ENCODE data around the gene ADAM10. TPM values are rescaled to one million over a fixed set of nuclear protein-coding genes. Genes with fewer than 3 reads are reported as not detected.

The ADAM10 gene, protein sequence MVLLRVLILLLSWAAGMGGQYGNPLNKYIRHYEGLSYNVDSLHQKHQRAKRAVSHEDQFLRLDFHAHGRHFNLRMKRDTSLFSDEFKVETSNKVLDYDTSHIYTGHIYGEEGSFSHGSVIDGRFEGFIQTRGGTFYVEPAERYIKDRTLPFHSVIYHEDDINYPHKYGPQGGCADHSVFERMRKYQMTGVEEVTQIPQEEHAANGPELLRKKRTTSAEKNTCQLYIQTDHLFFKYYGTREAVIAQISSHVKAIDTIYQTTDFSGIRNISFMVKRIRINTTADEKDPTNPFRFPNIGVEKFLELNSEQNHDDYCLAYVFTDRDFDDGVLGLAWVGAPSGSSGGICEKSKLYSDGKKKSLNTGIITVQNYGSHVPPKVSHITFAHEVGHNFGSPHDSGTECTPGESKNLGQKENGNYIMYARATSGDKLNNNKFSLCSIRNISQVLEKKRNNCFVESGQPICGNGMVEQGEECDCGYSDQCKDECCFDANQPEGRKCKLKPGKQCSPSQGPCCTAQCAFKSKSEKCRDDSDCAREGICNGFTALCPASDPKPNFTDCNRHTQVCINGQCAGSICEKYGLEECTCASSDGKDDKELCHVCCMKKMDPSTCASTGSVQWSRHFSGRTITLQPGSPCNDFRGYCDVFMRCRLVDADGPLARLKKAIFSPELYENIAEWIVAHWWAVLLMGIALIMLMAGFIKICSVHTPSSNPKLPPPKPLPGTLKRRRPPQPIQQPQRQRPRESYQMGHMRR
- polyA plus RNA-seq (2013, experiment 1 of 2), result 280 TPM
- 294 TPM for polyA plus RNA-seq (2013, experiment 2 of 2)

GRCh38 chr15:58749532-58750337 lies at the start of gene ADAM10:
Gene ADAM10 (minus strand): TSS chr15:58749707. CDS start chr15:58749534, 173 bp downstream.
- Histone ChIP-seq H3K9me3 (ENCODE audit: control insufficient read depth, low read length) (no peaks in the 10 kb centered on the region), H3K36me3 (ENCODE audit: control insufficient read depth, insufficient read depth, low read length) (no peaks in the 10 kb centered on the region), H3K4me3 (ENCODE audit: extremely low read depth, insufficient read depth, low read length, poor library complexity, severe bottlenecking) (peak within 1 kb of the TSS; percentile 89), H3K27ac (ENCODE audit: low read depth, low read length, severe bottlenecking) (peak within 1 kb of the TSS; percentile 96), H3K4me1 (ENCODE audit: control insufficient read depth, insufficient read depth, low read length, poor library complexity, severe bottlenecking) (peaks cover 6% of the 10 kb centered on the region)
- WGBS, 2 experiments (ENCODE audit: insufficient coverage in 2 of 2), result 2 to 7% methylated on average over 12 to 44 of the region's 62 CpGs

- Histone ChIP-seq H3K4me3 (ENCODE audit: extremely low read depth, insufficient read depth, low read length, poor library complexity, severe bottlenecking) (no peak overlapping the region), H3K4me1 (ENCODE audit: control insufficient read depth, insufficient read depth, low read length, poor library complexity, severe bottlenecking) (no peaks in the 10 kb centered on the region), H3K9me3 (ENCODE audit: control insufficient read depth, low read length) (no peaks in the 10 kb centered on the region), H3K27ac (ENCODE audit: low read depth, low read length, severe bottlenecking) (no peak overlapping the region), H3K36me3 (ENCODE audit: control insufficient read depth, insufficient read depth, low read length) (peaks cover 2% of the 10 kb centered on the region)
- WGBS, 2 experiments (ENCODE audit: insufficient coverage in 2 of 2), result 97 to 100% methylated on average over 2 to 3 of the region's 3 CpGs
Measured at GRCh38 chr15:58797505-58797904, 48.0 kb upstream of the ADAM10 start.

DNA sequence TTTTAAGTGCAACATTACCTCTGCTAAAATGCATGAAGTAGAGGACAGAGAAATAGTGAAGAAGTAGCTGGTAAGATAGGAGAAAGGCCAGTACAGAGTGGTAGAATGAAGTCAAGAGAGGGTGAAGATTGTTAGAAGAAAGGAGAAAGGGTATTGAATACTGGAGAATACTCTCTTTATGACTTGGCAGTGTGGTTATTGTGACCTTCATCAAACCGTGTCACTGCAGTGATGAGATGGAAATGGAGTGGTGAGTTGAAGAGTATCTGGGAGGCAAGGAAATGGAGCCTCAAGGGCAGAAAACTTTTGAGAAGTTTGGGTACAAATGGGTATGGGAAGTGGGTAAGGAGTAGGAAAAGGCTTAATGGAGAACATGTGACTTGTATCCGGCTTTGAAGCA lies 46.3 kb upstream of the ADAM10 start:
- no peaks in the 10 kb centered on the region for H3K9me3 ChIP-seq (ENCODE audit: control insufficient read depth, low read length)
- no peak overlapping the region for H3K4me3 ChIP-seq (ENCODE audit: extremely low read depth, insufficient read depth, low read length, poor library complexity, severe bottlenecking)
- 94 to 97% methylated on average over 2 of the region's 2 CpGs for WGBS, 2 experiments (ENCODE audit: insufficient coverage in 2 of 2)
- peaks cover 6% of the 10 kb centered on the region for H3K36me3 ChIP-seq (ENCODE audit: control insufficient read depth, insufficient read depth, low read length)
- no peak overlapping the region for H3K27ac ChIP-seq (ENCODE audit: low read depth, low read length, severe bottlenecking)
- H3K4me1 ChIP-seq (ENCODE audit: control insufficient read depth, insufficient read depth, low read length, poor library complexity, severe bottlenecking), result no peaks in the 10 kb centered on the region

DNA sequence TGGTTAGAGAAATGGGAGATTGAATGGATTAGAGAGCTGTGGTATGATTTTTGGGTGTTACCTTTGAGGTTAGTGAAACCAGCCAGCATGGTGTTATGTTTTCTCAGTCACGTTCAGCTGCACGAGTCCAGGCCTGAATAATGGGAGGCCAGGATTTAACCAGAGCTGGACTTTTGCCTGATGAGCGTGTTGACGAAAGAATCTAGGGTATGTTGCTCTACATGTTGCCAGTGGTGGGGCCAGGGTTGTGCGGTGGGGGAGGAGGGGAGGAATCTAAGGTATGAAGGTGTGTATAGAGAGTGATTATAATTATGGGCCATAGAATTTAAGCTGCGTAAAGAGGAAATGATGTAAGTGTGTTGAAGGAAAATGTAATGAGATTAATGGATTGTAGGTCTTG lies 44.4 kb upstream of the ADAM10 start:
- Histone ChIP-seq H3K27ac (ENCODE audit: low read depth, low read length, severe bottlenecking) (no peak overlapping the region), H3K9me3 (ENCODE audit: control insufficient read depth, low read length) (no peaks in the 10 kb centered on the region), H3K4me1 (ENCODE audit: control insufficient read depth, insufficient read depth, low read length, poor library complexity, severe bottlenecking) (no peaks in the 10 kb centered on the region), H3K4me3 (ENCODE audit: extremely low read depth, insufficient read depth, low read length, poor library complexity, severe bottlenecking) (no peak overlapping the region), H3K36me3 (ENCODE audit: control insufficient read depth, insufficient read depth, low read length) (peaks cover 6% of the 10 kb centered on the region)
- 89% methylated on average over 6 of the region's 6 CpGs for WGBS, 2 experiments (ENCODE audit: insufficient coverage in 2 of 2)

DNA sequence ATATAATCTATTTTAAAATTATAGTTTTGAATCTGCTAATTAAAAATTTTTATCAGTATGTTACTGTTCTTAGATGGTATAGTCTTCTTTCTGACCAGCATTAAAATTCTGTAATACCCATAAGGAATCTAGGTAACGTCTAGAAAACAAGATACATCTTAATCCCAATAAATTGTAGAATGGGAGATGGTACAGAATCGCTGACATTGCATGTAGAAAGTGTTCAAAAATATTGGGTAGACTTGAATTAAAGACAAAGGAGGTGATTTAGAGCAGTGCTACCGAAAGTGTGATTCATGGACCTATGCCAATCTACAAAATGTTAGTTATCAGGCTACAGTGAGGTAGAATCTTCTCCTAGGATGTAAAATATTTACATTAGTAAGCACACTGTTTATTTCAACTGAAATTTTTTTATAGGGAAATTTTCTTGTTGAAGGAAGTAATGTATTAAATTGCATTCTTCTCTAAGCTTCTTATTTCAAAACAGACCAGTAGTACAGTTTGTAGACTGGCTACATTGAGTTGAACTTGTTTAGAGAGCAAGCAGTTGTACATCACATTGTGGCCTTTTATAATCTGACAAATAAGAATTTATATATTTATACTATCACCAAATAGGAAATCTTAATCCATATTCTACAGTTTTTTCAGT lies 38.7 kb upstream of the ADAM10 start:
- no peak overlapping the region for H3K27ac ChIP-seq (ENCODE audit: low read depth, low read length, severe bottlenecking)
- H3K4me1 ChIP-seq (ENCODE audit: control insufficient read depth, insufficient read depth, low read length, poor library complexity, severe bottlenecking), result no peaks in the 10 kb centered on the region
- H3K9me3 ChIP-seq (ENCODE audit: control insufficient read depth, low read length), result no peaks in the 10 kb centered on the region
- H3K36me3 ChIP-seq (ENCODE audit: control insufficient read depth, insufficient read depth, low read length), result peaks cover 6% of the 10 kb centered on the region
- 91 to 100% methylated on average over 1 of the region's 3 CpGs for WGBS, 2 experiments (ENCODE audit: insufficient coverage in 2 of 2)
- no peak overlapping the region for H3K4me3 ChIP-seq (ENCODE audit: extremely low read depth, insufficient read depth, low read length, poor library complexity, severe bottlenecking)

GRCh38 chr15:58785355-58785754 lies 35.8 kb upstream of the ADAM10 start:
- 88 to 93% methylated on average over 6 of the region's 6 CpGs for WGBS, 2 experiments (ENCODE audit: insufficient coverage in 2 of 2)
- no peaks in the 10 kb centered on the region for H3K36me3 ChIP-seq (ENCODE audit: control insufficient read depth, insufficient read depth, low read length)
- no peaks in the 10 kb centered on the region for H3K4me1 ChIP-seq (ENCODE audit: control insufficient read depth, insufficient read depth, low read length, poor library complexity, severe bottlenecking)
- no peak overlapping the region for H3K27ac ChIP-seq (ENCODE audit: low read depth, low read length, severe bottlenecking)
- H3K4me3 ChIP-seq (ENCODE audit: extremely low read depth, insufficient read depth, low read length, poor library complexity, severe bottlenecking), result no peak overlapping the region
- H3K9me3 ChIP-seq (ENCODE audit: control insufficient read depth, low read length), result no peaks in the 10 kb centered on the region

GRCh38 chr15:58779554-58779953 lies 30.0 kb upstream of the ADAM10 start:
- Histone ChIP-seq H3K4me3 (ENCODE audit: extremely low read depth, insufficient read depth, low read length, poor library complexity, severe bottlenecking) (no peak overlapping the region), H3K27ac (ENCODE audit: low read depth, low read length, severe bottlenecking) (no peak overlapping the region), H3K9me3 (ENCODE audit: control insufficient read depth, low read length) (no peaks in the 10 kb centered on the region), H3K4me1 (ENCODE audit: control insufficient read depth, insufficient read depth, low read length, poor library complexity, severe bottlenecking) (peaks cover under 1% of the 10 kb centered on the region), H3K36me3 (ENCODE audit: control insufficient read depth, insufficient read depth, low read length) (no peaks in the 10 kb centered on the region)
- no CpG with 5 or more reads among the region's 1 CpG for WGBS, 2 experiments (ENCODE audit: insufficient coverage in 2 of 2)

- no peaks in the 10 kb centered on the region for H3K36me3 ChIP-seq (ENCODE audit: control insufficient read depth, insufficient read depth, low read length)
- H3K27ac ChIP-seq (ENCODE audit: low read depth, low read length, severe bottlenecking), result no peak overlapping the region
- peaks cover 7% of the 10 kb centered on the region for H3K4me1 ChIP-seq (ENCODE audit: control insufficient read depth, insufficient read depth, low read length, poor library complexity, severe bottlenecking)
- H3K9me3 ChIP-seq (ENCODE audit: control insufficient read depth, low read length), result no peaks in the 10 kb centered on the region
- 93 to 95% methylated on average over 4 of the region's 4 CpGs for WGBS, 2 experiments (ENCODE audit: insufficient coverage in 2 of 2)
- no peak overlapping the region for H3K4me3 ChIP-seq (ENCODE audit: extremely low read depth, insufficient read depth, low read length, poor library complexity, severe bottlenecking)
Measured at GRCh38 chr15:58777107-58777506, 27.6 kb upstream of the ADAM10 start.

GRCh38 chr15:58775402-58775801 lies 25.9 kb upstream of the ADAM10 start:
- Histone ChIP-seq H3K9me3 (ENCODE audit: control insufficient read depth, low read length) (no peaks in the 10 kb centered on the region), H3K27ac (ENCODE audit: low read depth, low read length, severe bottlenecking) (no peak overlapping the region), H3K36me3 (ENCODE audit: control insufficient read depth, insufficient read depth, low read length) (no peaks in the 10 kb centered on the region), H3K4me3 (ENCODE audit: extremely low read depth, insufficient read depth, low read length, poor library complexity, severe bottlenecking) (no peak overlapping the region), H3K4me1 (ENCODE audit: control insufficient read depth, insufficient read depth, low read length, poor library complexity, severe bottlenecking) (peaks cover 7% of the 10 kb centered on the region)
- 89 to 100% methylated on average over 2 to 3 of the region's 3 CpGs for WGBS, 2 experiments (ENCODE audit: insufficient coverage in 2 of 2)

GRCh38 chr15:58773024-58773423 lies 23.5 kb upstream of the ADAM10 start:
- H3K9me3 ChIP-seq (ENCODE audit: control insufficient read depth, low read length), result no peaks in the 10 kb centered on the region
- peaks cover 10% of the 10 kb centered on the region for H3K4me1 ChIP-seq (ENCODE audit: control insufficient read depth, insufficient read depth, low read length, poor library complexity, severe bottlenecking)
- H3K36me3 ChIP-seq (ENCODE audit: control insufficient read depth, insufficient read depth, low read length), result no peaks in the 10 kb centered on the region
- H3K4me3 ChIP-seq (ENCODE audit: extremely low read depth, insufficient read depth, low read length, poor library complexity, severe bottlenecking), result peak overlapping the region; percentile 93
- no peak overlapping the region for H3K27ac ChIP-seq (ENCODE audit: low read depth, low read length, severe bottlenecking)
- WGBS, 2 experiments (ENCODE audit: insufficient coverage in 2 of 2), result 86 to 92% methylated on average over 1 to 4 of the region's 4 CpGs
